Mononuclear cell (primary cell): ENCODE data around the gene AR. TPM values are rescaled to one million over a fixed set of nuclear protein-coding genes. Genes with fewer than 3 reads are reported as not detected.

Experiments
- H3K27me3 ChIP-seq: 2 replicates; pipeline ENCODE4 v1.6.0; 2011; ENCODE audit warnings: low read length, control low read depth; ENCODE audit not compliant: insufficient read depth
- H3K4me1 ChIP-seq: 2 replicates; pipeline ENCODE4 v1.5.1; 2011; ENCODE audit warnings: mild to moderate bottlenecking, low read length, control low read depth; ENCODE audit not compliant: insufficient read depth
- H3K4me3 ChIP-seq: 2 replicates; pipeline ENCODE4 v1.5.1; 2011; ENCODE audit warnings: mild to moderate bottlenecking, low read length, moderate library complexity
- H3K9me3 ChIP-seq: 2 replicates; pipeline ENCODE4 v1.5.1; 2011; ENCODE audit warnings: low read depth, mild to moderate bottlenecking, control low read depth, low read length
- total RNA-seq: library from RNA; depleted of rRNA; stranded (reverse); fragments of >200 nt; gene quantifications from one replicate; pipeline ENCODE4 v1.2.3, GENCODE V29; 2012

The AR gene
- total RNA-seq, 1 donor = 0.10 TPM

GRCh38 chrX:67546496-67547423, 2.9 kb downstream of the AR start:
- Histone ChIP-seq H3K9me3 (no peaks in the 10 kb centered on the region), H3K27me3 (peaks cover 34% of the 10 kb centered on the region), H3K4me3 (no peak overlapping the region), H3K4me1 (no peaks in the 10 kb centered on the region)

- no peak overlapping the region for H3K4me3 ChIP-seq
- H3K9me3 ChIP-seq = no peaks in the 10 kb centered on the region
- H3K27me3 ChIP-seq = no peaks in the 10 kb centered on the region
- H3K4me1 ChIP-seq = no peaks in the 10 kb centered on the region
These were observed 11.9 kb downstream of the AR start for GRCh38 chrX:67555578-67556203.

- Histone ChIP-seq H3K4me1 (no peaks in the 10 kb centered on the region), H3K4me3 (no peak overlapping the region), H3K9me3 (no peaks in the 10 kb centered on the region), H3K27me3 (no peaks in the 10 kb centered on the region)
These were observed 14.4 kb downstream of the AR start for GRCh38 chrX:67558267-67558666.

GRCh38 chrX:67563469-67564448, 19.9 kb downstream of the AR start:
- H3K4me3 ChIP-seq = no peak overlapping the region
- H3K27me3 ChIP-seq = no peaks in the 10 kb centered on the region
- no peaks in the 10 kb centered on the region for H3K9me3 ChIP-seq
- H3K4me1 ChIP-seq = no peaks in the 10 kb centered on the region

- H3K27me3 ChIP-seq = no peaks in the 10 kb centered on the region
- no peaks in the 10 kb centered on the region for H3K9me3 ChIP-seq
- no peak overlapping the region for H3K4me3 ChIP-seq
- H3K4me1 ChIP-seq = no peaks in the 10 kb centered on the region
These were observed 20.7 kb downstream of the AR start for GRCh38 chrX:67564475-67564874.

- H3K9me3 ChIP-seq = no peaks in the 10 kb centered on the region
These were observed 24.9 kb downstream of the AR start for GRCh38 chrX:67568769-67569168.

GRCh38 chrX:67570839-67571238, 27.0 kb downstream of the AR start:
- no peaks in the 10 kb centered on the region for H3K27me3 ChIP-seq
- no peaks in the 10 kb centered on the region for H3K4me1 ChIP-seq
- no peaks in the 10 kb centered on the region for H3K9me3 ChIP-seq
- H3K4me3 ChIP-seq = no peak overlapping the region

More at GRCh38 chrX:67568769-67569168, 24.9 kb downstream of the AR start:
- Histone ChIP-seq H3K27me3 (no peaks in the 10 kb centered on the region), H3K4me3 (no peak overlapping the region), H3K4me1 (no peaks in the 10 kb centered on the region)

- Histone ChIP-seq H3K27me3 (no peaks in the 10 kb centered on the region), H3K4me1 (no peaks in the 10 kb centered on the region), H3K9me3 (no peaks in the 10 kb centered on the region), H3K4me3 (no peak overlapping the region)
These were observed 30.9 kb downstream of the AR start for GRCh38 chrX:67574696-67575095.

GRCh38 chrX:67582436-67582835, 38.6 kb downstream of the AR start:
- no peak overlapping the region for H3K4me3 ChIP-seq
- H3K27me3 ChIP-seq = no peaks in the 10 kb centered on the region
- H3K4me1 ChIP-seq = no peaks in the 10 kb centered on the region
- no peaks in the 10 kb centered on the region for H3K9me3 ChIP-seq

GRCh38 chrX:67583171-67583570, 39.4 kb downstream of the AR start:
- Histone ChIP-seq H3K9me3 (no peaks in the 10 kb centered on the region), H3K4me3 (no peak overlapping the region), H3K27me3 (no peaks in the 10 kb centered on the region), H3K4me1 (no peaks in the 10 kb centered on the region)

- H3K4me3 ChIP-seq = no peak overlapping the region
These were observed 41.6 kb downstream of the AR start for GRCh38 chrX:67585401-67585800.

GRCh38 chrX:67587946-67588624, 44.3 kb downstream of the AR start:
- Histone ChIP-seq H3K4me1 (no peaks in the 10 kb centered on the region), H3K27me3 (no peaks in the 10 kb centered on the region), H3K4me3 (no peak overlapping the region), H3K9me3 (no peaks in the 10 kb centered on the region)

More at GRCh38 chrX:67585401-67585800, 41.6 kb downstream of the AR start:
- H3K9me3 ChIP-seq = no peaks in the 10 kb centered on the region
- H3K4me1 ChIP-seq = no peaks in the 10 kb centered on the region
- H3K27me3 ChIP-seq = no peaks in the 10 kb centered on the region

GRCh38 chrX:67596839-67597790, 53.3 kb downstream of the AR start:
- Histone ChIP-seq H3K9me3 (no peaks in the 10 kb centered on the region), H3K4me1 (no peaks in the 10 kb centered on the region), H3K27me3 (no peaks in the 10 kb centered on the region), H3K4me3 (no peak overlapping the region)
